HL-60 (cell line): Measurements from ENCODE around the gene ADCY1.

Experiments used
- CTCF ChIP-seq: IDR thresholded peaks from one replicate; pipeline ENCODE4 v1.5.1; 2011; ENCODE audit warnings: low read length, control low read depth, inconsistent platforms; ENCODE audit not compliant: insufficient read depth
- GABPA ChIP-seq: IDR thresholded peaks from 2 replicates; pipeline ENCODE4 v1.6.1; 2012; ENCODE audit warnings: low read depth
- POLR2AphosphoS5 ChIP-seq: IDR thresholded peaks from 2 replicates; pipeline ENCODE4 v1.6.1; 2012; ENCODE audit warnings: low read depth
- REST ChIP-seq: IDR thresholded peaks from 2 replicates; pipeline ENCODE4 v1.6.1; 2012; ENCODE audit warnings: low read depth; ENCODE audit not compliant: insufficient replicate concordance
- SPI1 ChIP-seq: IDR thresholded peaks from 2 replicates; pipeline ENCODE4 v1.6.1; 2012; ENCODE audit warnings: low read depth, mild to moderate bottlenecking, borderline replicate concordance

DNA sequence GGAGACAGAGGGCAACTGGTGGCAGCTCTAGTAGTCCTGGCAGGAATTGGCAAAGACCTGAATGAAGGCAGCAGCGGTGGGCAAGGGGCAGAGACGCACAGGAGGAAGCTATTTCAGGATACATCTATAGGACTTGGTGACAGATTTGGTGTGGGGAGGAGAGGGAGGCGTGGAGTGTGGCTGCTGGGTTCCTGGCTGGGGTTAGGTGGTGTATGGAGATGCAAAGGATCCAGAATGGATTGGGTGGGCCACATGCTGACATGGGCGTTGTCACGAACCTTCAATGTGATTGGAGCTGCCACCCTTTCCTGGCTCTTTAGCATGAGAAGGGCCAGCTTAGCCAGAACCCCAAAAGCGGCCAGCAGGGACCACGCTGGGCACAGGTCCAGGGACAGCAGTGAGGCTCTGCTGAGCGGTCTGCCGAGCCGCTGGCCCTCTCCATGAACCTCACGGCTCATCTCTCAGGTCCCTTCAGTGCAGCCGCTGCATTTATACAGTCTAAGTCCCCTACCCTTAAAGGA lies 10.2 kb upstream of the ADCY1 start:
- TF ChIP-seq CTCF, result no peak
- no peak for TF ChIP-seq POLR2AphosphoS5
- no peak for TF ChIP-seq SPI1
- TF ChIP-seq REST, result no peak
- TF ChIP-seq GABPA, result no peak
